ENCODE results near the gene BACE1.

DNA sequence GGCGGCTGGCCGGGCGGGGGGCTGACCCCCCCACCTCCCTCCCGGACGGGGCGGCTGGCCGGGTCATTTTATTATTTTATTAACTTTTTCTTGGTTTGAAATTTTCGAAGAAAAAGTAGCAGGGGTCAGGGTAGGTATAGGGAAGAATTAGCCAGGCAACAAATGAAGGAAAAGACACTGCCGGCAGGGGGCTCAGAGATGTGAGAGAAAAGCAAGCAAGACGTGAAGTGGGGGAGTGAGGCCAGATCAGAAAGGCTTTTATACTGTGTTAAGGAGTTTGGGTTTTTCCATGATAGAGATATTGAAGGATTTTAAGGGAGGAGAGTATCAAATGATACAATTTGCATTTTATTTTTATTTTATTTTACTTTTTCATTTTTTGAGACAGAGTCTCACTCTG, 64.5 kb downstream of the BACE1 start:
- TF ChIP-seq, protein P1, sequence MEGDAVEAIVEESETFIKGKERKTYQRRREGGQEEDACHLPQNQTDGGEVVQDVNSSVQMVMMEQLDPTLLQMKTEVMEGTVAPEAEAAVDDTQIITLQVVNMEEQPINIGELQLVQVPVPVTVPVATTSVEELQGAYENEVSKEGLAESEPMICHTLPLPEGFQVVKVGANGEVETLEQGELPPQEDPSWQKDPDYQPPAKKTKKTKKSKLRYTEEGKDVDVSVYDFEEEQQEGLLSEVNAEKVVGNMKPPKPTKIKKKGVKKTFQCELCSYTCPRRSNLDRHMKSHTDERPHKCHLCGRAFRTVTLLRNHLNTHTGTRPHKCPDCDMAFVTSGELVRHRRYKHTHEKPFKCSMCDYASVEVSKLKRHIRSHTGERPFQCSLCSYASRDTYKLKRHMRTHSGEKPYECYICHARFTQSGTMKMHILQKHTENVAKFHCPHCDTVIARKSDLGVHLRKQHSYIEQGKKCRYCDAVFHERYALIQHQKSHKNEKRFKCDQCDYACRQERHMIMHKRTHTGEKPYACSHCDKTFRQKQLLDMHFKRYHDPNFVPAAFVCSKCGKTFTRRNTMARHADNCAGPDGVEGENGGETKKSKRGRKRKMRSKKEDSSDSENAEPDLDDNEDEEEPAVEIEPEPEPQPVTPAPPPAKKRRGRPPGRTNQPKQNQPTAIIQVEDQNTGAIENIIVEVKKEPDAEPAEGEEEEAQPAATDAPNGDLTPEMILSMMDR (IDR thresholded peaks at IDR 0.05; ENCODE audit: low read depth, low read length), result no peak
- no peak for TF ChIP-seq EZH2phosphoT487 (IDR thresholded peaks at IDR 0.05; ENCODE audit: low read depth)
